Loucy (cell line): ENCODE measurements around the gene NMT1.

Experiments
- H2AFZ ChIP-seq: fragments of 200-600 bp; sonication (generic); 2 replicates; pipeline ENCODE4 v1.6.0; 2016; ENCODE audit warnings: antibody characterized with exemption, mild to moderate bottlenecking, low read length, moderate library complexity
- H3F3A ChIP-seq: fragments of 200-600 bp; 2 replicates; pipeline ENCODE4 v1.6.0; 2016; ENCODE audit warnings: antibody characterized with exemption, low read depth, mild to moderate bottlenecking
- H3K27me3 ChIP-seq: fragments of 200-600 bp; sonication (generic); 2 replicates; pipeline ENCODE4 v1.6.1; 2014; ENCODE audit warnings: low read length, mild to moderate bottlenecking; ENCODE audit not compliant: insufficient read depth, poor library complexity, severe bottlenecking
- H3K36me3 ChIP-seq: fragments of 200-600 bp; sonication (generic); 2 replicates; pipeline ENCODE4 v1.6.1; 2016; ENCODE audit warnings: low read length; ENCODE audit not compliant: insufficient read depth
- H3K4me1 ChIP-seq: fragments of 200-600 bp; sonication (generic); 2 replicates; pipeline ENCODE4 v1.5.1; 2014; ENCODE audit warnings: low read length, mild to moderate bottlenecking; ENCODE audit not compliant: insufficient read depth, poor library complexity, severe bottlenecking
- H3K4me2 ChIP-seq: fragments of 200-600 bp; sonication (generic); 2 replicates; pipeline ENCODE4 v1.6.0; 2014; ENCODE audit warnings: antibody characterized with exemption, low read length, low read depth, mild to moderate bottlenecking; ENCODE audit not compliant: poor library complexity, severe bottlenecking
- H3K4me3 ChIP-seq: fragments of 200-600 bp; sonication (generic); 2 replicates; pipeline ENCODE4 v1.5.1; 2014; ENCODE audit warnings: low read length, mild to moderate bottlenecking, mixed read lengths; ENCODE audit not compliant: poor library complexity, severe bottlenecking
- H3K79me2 ChIP-seq: fragments of 200-600 bp; sonication (generic); 2 replicates; pipeline ENCODE4 v1.6.1; 2014; ENCODE audit warnings: low read length; ENCODE audit not compliant: insufficient read depth
- H3K9ac ChIP-seq: fragments of 200-600 bp; sonication (generic); 2 replicates; pipeline ENCODE4 v1.6.0; 2014; ENCODE audit warnings: mild to moderate bottlenecking, low read depth, low read length, moderate library complexity; ENCODE audit not compliant: poor library complexity, severe bottlenecking
- H3K9me2 ChIP-seq: fragments of 200-600 bp; sonication (generic); replicated peaks from 2 replicates; pipeline ENCODE4 v1.6.1; 2016; ENCODE audit warnings: low read depth, low read length, mixed read lengths
- H3K9me3 ChIP-seq: fragments of 200-600 bp; sonication (generic); 2 replicates; pipeline ENCODE4 v1.6.1; 2014; ENCODE audit warnings: mild to moderate bottlenecking, antibody characterized with exemption, low read length, low read depth; ENCODE audit not compliant: insufficient read depth
- H4K20me1 ChIP-seq: fragments of 200-600 bp; sonication (generic); 2 replicates; pipeline ENCODE4 v1.6.0; 2014; ENCODE audit warnings: antibody characterized with exemption, low read length, mild to moderate bottlenecking; ENCODE audit not compliant: insufficient read depth, poor library complexity, severe bottlenecking
- CTCF ChIP-seq: fragments of 200-600 bp; sonication (generic); conservative IDR thresholded peaks from 2 replicates; pipeline ENCODE4 v1.5.1; 2014; ENCODE audit warnings: mild to moderate bottlenecking, antibody characterized with exemption, low read length
- EZH2phosphoT487 ChIP-seq: fragments of 200-600 bp; IDR thresholded peaks from 2 replicates; pipeline ENCODE4 v1.6.1; 2018; ENCODE audit warnings: antibody characterized with exemption, mild to moderate bottlenecking, moderate library complexity, borderline replicate concordance

NMT1 gene

GRCh38 chr17:45070809-45071208, 9.7 kb downstream of the NMT1 start:
- Histone ChIP-seq H3K36me3 (peaks cover 19% of the 10 kb centered on the region; the same call in 1 of the 2 replicates), H2AFZ (no peak overlapping the region), H3K9me3 (no peaks in the 10 kb centered on the region), H3K79me2 (peaks cover 70% of the 10 kb centered on the region), H3K9me2 (no peaks in the 10 kb centered on the region), H3K4me3 (no peak overlapping the region), H3K4me2 (no peak overlapping the region), H3K9ac (no peak overlapping the region), H3K4me1 (no peaks in the 10 kb centered on the region), H3F3A (no peaks in the 10 kb centered on the region), H4K20me1 (peaks cover 11% of the 10 kb centered on the region), H3K27me3 (no peaks in the 10 kb centered on the region)
- TF ChIP-seq CTCF (no peak), EZH2phosphoT487 (no peak)

GRCh38 chr17:45073414-45074070, 12.4 kb downstream of the NMT1 start:
- H3K27me3 ChIP-seq = no peaks in the 10 kb centered on the region
- no peaks in the 10 kb centered on the region for H3K9me3 ChIP-seq
- no peaks in the 10 kb centered on the region for H3K9me2 ChIP-seq
- H4K20me1 ChIP-seq = peaks cover 11% of the 10 kb centered on the region
- peaks cover 27% of the 10 kb centered on the region; the same call in 1 of the 2 replicates for H3K36me3 ChIP-seq
- no peak overlapping the region for H3K9ac ChIP-seq
- H3K4me2 ChIP-seq = no peak overlapping the region
- H3K79me2 ChIP-seq = peaks cover 56% of the 10 kb centered on the region
- H3K4me1 ChIP-seq = peaks cover 11% of the 10 kb centered on the region
- TF ChIP-seq EZH2phosphoT487 (no peak), CTCF (no peak)
- H3F3A ChIP-seq = no peaks in the 10 kb centered on the region
- H3K4me3 ChIP-seq = no peak overlapping the region
- H2AFZ ChIP-seq = no peak overlapping the region

- no peak overlapping the region for H3K9ac ChIP-seq
- no peaks in the 10 kb centered on the region for H3K27me3 ChIP-seq
- peaks cover 11% of the 10 kb centered on the region for H3K4me1 ChIP-seq
- H3K36me3 ChIP-seq = peaks cover 40% of the 10 kb centered on the region; the same call in 1 of the 2 replicates
- no peak overlapping the region for H3K4me3 ChIP-seq
- peak overlapping the region; percentile 29 for H3K4me2 ChIP-seq
- H3F3A ChIP-seq = no peaks in the 10 kb centered on the region
- peaks cover 15% of the 10 kb centered on the region for H4K20me1 ChIP-seq
- H3K9me2 ChIP-seq = no peaks in the 10 kb centered on the region
- H3K9me3 ChIP-seq = no peaks in the 10 kb centered on the region
- no peak overlapping the region for H2AFZ ChIP-seq
- peaks cover 46% of the 10 kb centered on the region; the same call in 1 of the 2 replicates for H3K79me2 ChIP-seq
- TF ChIP-seq CTCF = no peak
- no peak for TF ChIP-seq EZH2phosphoT487
Measured at GRCh38 chr17:45077643-45078042, 16.5 kb downstream of the NMT1 start.
